K562 (cell line): ENCODE measurements around the gene CLCNKB. TPM values are rescaled to one million over a fixed set of nuclear protein-coding genes. Genes with fewer than 3 reads are reported as not detected.

Source experiments
- BDP1 ChIP-seq: IDR thresholded peaks from 3 replicates; pipeline ENCODE4 v1.6.1; 2011; ENCODE audit not compliant: insufficient read length, insufficient read depth
- BMI1 ChIP-seq: fragments of 150-350 bp; IDR thresholded peaks from 2 replicates; pipeline ENCODE4 v1.6.1; 2014; ENCODE audit warnings: low read length
- CCNT2 ChIP-seq: IDR thresholded peaks from 2 replicates; pipeline ENCODE4 v1.6.1; 2011; ENCODE audit warnings: borderline replicate concordance, low read depth, mild to moderate bottlenecking, moderate library complexity, mixed read lengths, low read length; ENCODE audit not compliant: insufficient read length; ENCODE audit errors: extremely low read depth
- CHD2 ChIP-seq: IDR thresholded peaks from 2 replicates; pipeline ENCODE4 v1.6.1; 2011; ENCODE audit warnings: low read depth, low read length
- CSDE1 ChIP-seq, 2 experiments: fragments of 450-650 bp; IDR thresholded peaks; 2 replicates each; pipeline ENCODE4 v1.6.1; 2016; ENCODE audit warnings: mild to moderate bottlenecking in 1 of 2
- ETV1 ChIP-seq: fragments of 450-650 bp; conservative IDR thresholded peaks from 2 replicates; pipeline ENCODE4 v1.6.1; 2016; ENCODE audit warnings: missing genetic modification characterization, control low read depth, low read depth, missing compliant biosample characterization
- FOXK1 ChIP-seq: sonication (generic); formaldehyde crosslinking; IDR thresholded peaks from 2 replicates; pipeline ENCODE4 v1.8.0; 2022; ENCODE audit warnings: missing genetic modification reagents, mild to moderate bottlenecking, borderline replicate concordance
- GATA2 ChIP-seq: sonication (generic); formaldehyde crosslinking; IDR thresholded peaks from 2 replicates; pipeline ENCODE4 v1.4.0; 2020; ENCODE audit warnings: mild to moderate bottlenecking, missing genetic modification reagents
- HDAC3 ChIP-seq: fragments of 450-650 bp; IDR thresholded peaks from 2 replicates; pipeline ENCODE4 v1.6.1; 2018; ENCODE audit warnings: borderline replicate concordance, mild to moderate bottlenecking, moderate library complexity; ENCODE audit not compliant: partially characterized antibody
- ILK ChIP-seq: fragments of 450-650 bp; IDR thresholded peaks from 2 replicates; pipeline ENCODE4 v1.6.1; 2016; ENCODE audit warnings: missing genetic modification characterization, low read depth, mild to moderate bottlenecking, missing compliant biosample characterization, moderate library complexity, borderline replicate concordance
- NR1H2 ChIP-seq: sonication (generic); formaldehyde crosslinking; IDR thresholded peaks from 2 replicates; pipeline ENCODE4 v1.4.0; 2020; ENCODE audit warnings: mild to moderate bottlenecking, missing genetic modification reagents
- PHB ChIP-seq: fragments of 250-450 bp; sonication (Bioruptor Pico); IDR thresholded peaks from 2 replicates; pipeline ENCODE4 v1.5.0; 2021
- RHOXF2B ChIP-seq: fragments of 250-450 bp; sonication (Bioruptor Pico); conservative IDR thresholded peaks from 2 replicates; pipeline ENCODE4 v1.5.1; 2021
- SIX5 ChIP-seq, 2 experiments: IDR thresholded peaks; 2 replicates each; pipeline ENCODE4 v1.6.1; 2011; ENCODE audit warnings: low read length in 2 of 2, borderline replicate concordance in 1 of 2, low read depth in 1 of 2, mild to moderate bottlenecking in 1 of 2, moderate library complexity in 1 of 2; ENCODE audit not compliant: insufficient read depth in 1 of 2
- SMARCC2 ChIP-seq: fragments of 450-650 bp; IDR thresholded peaks from 2 replicates; pipeline ENCODE4 v1.6.1; 2017; ENCODE audit warnings: antibody characterized with exemption, moderate library complexity, mild to moderate bottlenecking, low read depth
- SMC3 ChIP-seq: conservative IDR thresholded peaks from 2 replicates; pipeline ENCODE4 v1.6.1; 2011; ENCODE audit warnings: low read depth, low read length, improper control_type of control experiment; ENCODE audit not compliant: insufficient read depth
- SRSF1 ChIP-seq: fragments of 200-400 bp; formaldehyde crosslinking; IDR thresholded peaks from 2 replicates; pipeline ENCODE4 v1.6.1; 2017; ENCODE audit warnings: mild to moderate bottlenecking, low read depth, low read length, moderate library complexity
- STAT5B ChIP-seq: fragments of 250-450 bp; sonication (Bioruptor Pico); IDR thresholded peaks from 2 replicates; pipeline ENCODE4 v1.8.0; 2021; ENCODE audit warnings: mild to moderate bottlenecking, inconsistent platforms
- TFAM ChIP-seq: fragments of 250-450 bp; sonication (Bioruptor Pico); conservative IDR thresholded peaks from 2 replicates; pipeline ENCODE4 v1.5.0; 2021; ENCODE audit warnings: mild to moderate bottlenecking, moderate library complexity
- ZFPM2 ChIP-seq: fragments of 250-450 bp; sonication (Bioruptor Pico); IDR thresholded peaks from 2 replicates; pipeline ENCODE4 v1.5.1; 2022; ENCODE audit warnings: mild to moderate bottlenecking
- ZNF324 ChIP-seq: fragments of 250-450 bp; sonication (Bioruptor Pico); IDR thresholded peaks from 2 replicates; pipeline ENCODE4 v1.4.0; 2020; ENCODE audit warnings: mild to moderate bottlenecking
- ZNF583 ChIP-seq: fragments of 250-450 bp; sonication (Bioruptor Pico); IDR thresholded peaks from 2 replicates; pipeline ENCODE4 v1.4.0; 2020
- ZNF699 ChIP-seq: fragments of 250-450 bp; sonication (Bioruptor Pico); IDR thresholded peaks from 2 replicates; pipeline ENCODE4 v1.8.0; 2021; ENCODE audit warnings: mild to moderate bottlenecking, moderate library complexity; ENCODE audit not compliant: insufficient replicate concordance
- polyA plus RNA-seq, 8 experiments: library from polyadenylated mRNA; depleted of rRNA in 4 of 8; stranded (reverse) in 5 of 8; unstranded in 3 of 8; fragments of >200 nt; fragmentation: Nextera tagmentation in 2 of 8; fragmentation: Illumina TruSeq in 1 of 8; extraction: Ambion mirVana in 2 of 8; extraction: Trizol in 1 of 8; gene quantifications; 2 replicates each; pipeline versions ENCODE4 v1.2.1 to v1.2.3, GENCODE V29; 2011 to 2014; ENCODE audit warnings: inconsistent platforms in 1 of 8, missing spikeins in 1 of 8
- total RNA-seq, 7 experiments: library from RNA; depleted of rRNA in 6 of 7; stranded (reverse); fragments of >200 nt in 6 of 7; fragmentation: Illumina TruSeq in 2 of 7; extraction: Trizol in 2 of 7; gene quantifications; 2 replicates each; pipeline versions ENCODE4 v1.2.1 to v1.2.3, GENCODE V29; 2011 to 2021; ENCODE audit warnings: low replicate concordance in 1 of 7
- TF ChIP-seq, protein P1 (sequence below): fragments of 450-650 bp; formaldehyde crosslinking; IDR thresholded peaks from 2 replicates; pipeline ENCODE4 v1.4.0; 2022; ENCODE audit warnings: missing genetic modification characterization
- TF ChIP-seq, protein P2 (sequence below): fragments of 250-450 bp; sonication (Bioruptor Pico); IDR thresholded peaks from 2 replicates; pipeline ENCODE4 v1.5.0; 2021

The CLCNKB gene
- total and polyA plus RNA-seq, 9 of the 15 experiments (the other 6 are each of a cell fraction or from before 2014, with no cell fraction given), result 0.08 to 1.7 (median 0.64) TPM

DNA sequence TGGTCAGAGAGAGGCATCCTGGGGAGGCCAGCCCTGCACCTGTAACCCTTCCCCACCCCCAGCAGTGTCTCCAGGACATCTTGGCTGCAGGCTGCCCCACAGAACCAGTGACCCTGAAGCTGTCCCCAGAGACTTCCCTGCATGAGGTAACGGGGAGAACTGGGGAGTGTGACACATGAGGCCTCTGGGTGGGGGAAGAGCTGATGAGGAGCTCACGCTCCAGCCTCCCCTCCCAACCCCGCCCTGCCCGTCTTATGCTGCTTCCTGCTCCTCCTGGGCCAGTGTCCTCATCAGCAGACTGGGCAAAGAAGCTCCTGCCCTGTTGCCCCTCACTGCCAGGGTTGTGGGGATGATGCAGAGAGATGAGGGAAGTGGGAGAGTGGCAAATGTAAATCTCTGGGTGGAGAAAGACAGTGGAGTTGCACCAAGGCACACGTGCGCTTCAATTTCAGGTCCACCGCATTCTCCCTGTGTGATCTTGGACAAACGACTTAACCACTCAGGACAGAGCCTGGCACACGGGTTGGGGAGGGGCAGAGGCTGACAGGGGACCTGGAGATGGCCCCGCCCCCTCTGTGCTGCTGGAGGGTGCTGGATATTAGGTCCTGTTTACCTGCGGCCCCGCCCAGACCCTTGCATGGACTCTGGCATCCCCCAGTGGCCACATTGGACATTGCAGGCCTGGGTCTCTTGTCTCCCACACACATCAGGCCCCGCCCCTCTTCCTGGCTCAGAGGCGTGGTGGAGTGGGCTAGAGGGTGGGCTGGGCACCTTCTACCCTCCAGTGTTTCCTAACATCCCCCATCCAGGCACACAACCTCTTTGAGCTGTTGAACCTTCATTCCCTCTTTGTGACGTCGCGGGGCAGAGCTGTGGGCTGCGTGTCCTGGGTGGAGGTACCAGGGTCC, 12.3 kb downstream of the CLCNKB start (continued):
- TF ChIP-seq FOXK1 (CRISPR knock-in tag), result peak; percentile 96; the same call in 1 of the 2 replicates
- TF ChIP-seq SRSF1, result no peak
- no peak for TF ChIP-seq ETV1 (tag)
- no peak for TF ChIP-seq ZNF583 (CRISPR knock-in tag)
- no peak for TF ChIP-seq NR1H2 (CRISPR knock-in tag)
- TF ChIP-seq ILK (tag), result no peak
- TF ChIP-seq STAT5B (CRISPR knock-in tag), result no peak
- no peak for TF ChIP-seq ZNF324 (CRISPR knock-in tag)
- TF ChIP-seq SMC3, result peak; percentile 97
- no peak for TF ChIP-seq SMARCC2
- no peak for TF ChIP-seq PHB (CRISPR knock-in tag)
- TF ChIP-seq RHOXF2B (CRISPR knock-in tag), result no peak; the same call in 1 of the 2 replicates
- TF ChIP-seq TFAM (CRISPR knock-in tag), result no peak
- TF ChIP-seq CSDE1 (IDR thresholded peaks at IDR 0.05), result no peak
- TF ChIP-seq BDP1, result no peak
- TF ChIP-seq, protein P1, sequence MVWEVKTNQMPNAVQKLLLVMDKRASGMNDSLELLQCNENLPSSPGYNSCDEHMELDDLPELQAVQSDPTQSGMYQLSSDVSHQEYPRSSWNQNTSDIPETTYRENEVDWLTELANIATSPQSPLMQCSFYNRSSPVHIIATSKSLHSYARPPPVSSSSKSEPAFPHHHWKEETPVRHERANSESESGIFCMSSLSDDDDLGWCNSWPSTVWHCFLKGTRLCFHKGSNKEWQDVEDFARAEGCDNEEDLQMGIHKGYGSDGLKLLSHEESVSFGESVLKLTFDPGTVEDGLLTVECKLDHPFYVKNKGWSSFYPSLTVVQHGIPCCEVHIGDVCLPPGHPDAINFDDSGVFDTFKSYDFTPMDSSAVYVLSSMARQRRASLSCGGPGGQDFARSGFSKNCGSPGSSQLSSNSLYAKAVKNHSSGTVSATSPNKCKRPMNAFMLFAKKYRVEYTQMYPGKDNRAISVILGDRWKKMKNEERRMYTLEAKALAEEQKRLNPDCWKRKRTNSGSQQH, result peak; percentile 62; the same call in 1 of the 2 replicates
- no peak for TF ChIP-seq BMI1
- TF ChIP-seq, protein P2, sequence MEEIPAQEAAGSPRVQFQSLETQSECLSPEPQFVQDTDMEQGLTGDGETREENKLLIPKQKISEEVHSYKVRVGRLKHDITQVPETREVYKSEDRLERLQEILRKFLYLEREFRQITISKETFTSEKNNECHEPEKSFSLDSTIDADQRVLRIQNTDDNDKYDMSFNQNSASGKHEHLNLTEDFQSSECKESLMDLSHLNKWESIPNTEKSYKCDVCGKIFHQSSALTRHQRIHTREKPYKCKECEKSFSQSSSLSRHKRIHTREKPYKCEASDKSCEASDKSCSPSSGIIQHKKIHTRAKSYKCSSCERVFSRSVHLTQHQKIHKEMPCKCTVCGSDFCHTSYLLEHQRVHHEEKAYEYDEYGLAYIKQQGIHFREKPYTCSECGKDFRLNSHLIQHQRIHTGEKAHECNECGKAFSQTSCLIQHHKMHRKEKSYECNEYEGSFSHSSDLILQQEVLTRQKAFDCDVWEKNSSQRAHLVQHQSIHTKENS (CRISPR knock-in tag), result no peak
- no peak for TF ChIP-seq ZNF699 (CRISPR knock-in tag)
- TF ChIP-seq GATA2 (CRISPR knock-in tag), result 0 out of 2 replicates have a peak, but pooled peaks have one; percentile 21
- TF ChIP-seq CHD2, result 0 out of 2 replicates have a peak, but pooled peaks have one; percentile 20
- TF ChIP-seq ZFPM2 (CRISPR knock-in tag), result no peak
- no peak for TF ChIP-seq HDAC3
- TF ChIP-seq SIX5 (IDR thresholded peaks at IDR 0.05; ENCODE audit: borderline replicate concordance in 1 of 2, insufficient read depth in 1 of 2, low read depth in 1 of 2, low read length in 2 of 2), result no peak
- no peak for TF ChIP-seq CCNT2
